GM18867 (cell line): ENCODE data around the gene GRIK5.
"Not testable (repeated sequence)": the region's sequence is repeated elsewhere in the genome, so short reads cannot be mapped to it uniquely, and the experiment has no call there.

Source experiments
- ATAC-seq: cut with Tn5 transposase; IDR thresholded peaks from one replicate; pipeline ENCODE4 v1.9.1; 2021; ENCODE audit warnings: mild to moderate bottlenecking, moderate library complexity; ENCODE audit not compliant: unreplicated experiment

The GRIK5 gene

DNA sequence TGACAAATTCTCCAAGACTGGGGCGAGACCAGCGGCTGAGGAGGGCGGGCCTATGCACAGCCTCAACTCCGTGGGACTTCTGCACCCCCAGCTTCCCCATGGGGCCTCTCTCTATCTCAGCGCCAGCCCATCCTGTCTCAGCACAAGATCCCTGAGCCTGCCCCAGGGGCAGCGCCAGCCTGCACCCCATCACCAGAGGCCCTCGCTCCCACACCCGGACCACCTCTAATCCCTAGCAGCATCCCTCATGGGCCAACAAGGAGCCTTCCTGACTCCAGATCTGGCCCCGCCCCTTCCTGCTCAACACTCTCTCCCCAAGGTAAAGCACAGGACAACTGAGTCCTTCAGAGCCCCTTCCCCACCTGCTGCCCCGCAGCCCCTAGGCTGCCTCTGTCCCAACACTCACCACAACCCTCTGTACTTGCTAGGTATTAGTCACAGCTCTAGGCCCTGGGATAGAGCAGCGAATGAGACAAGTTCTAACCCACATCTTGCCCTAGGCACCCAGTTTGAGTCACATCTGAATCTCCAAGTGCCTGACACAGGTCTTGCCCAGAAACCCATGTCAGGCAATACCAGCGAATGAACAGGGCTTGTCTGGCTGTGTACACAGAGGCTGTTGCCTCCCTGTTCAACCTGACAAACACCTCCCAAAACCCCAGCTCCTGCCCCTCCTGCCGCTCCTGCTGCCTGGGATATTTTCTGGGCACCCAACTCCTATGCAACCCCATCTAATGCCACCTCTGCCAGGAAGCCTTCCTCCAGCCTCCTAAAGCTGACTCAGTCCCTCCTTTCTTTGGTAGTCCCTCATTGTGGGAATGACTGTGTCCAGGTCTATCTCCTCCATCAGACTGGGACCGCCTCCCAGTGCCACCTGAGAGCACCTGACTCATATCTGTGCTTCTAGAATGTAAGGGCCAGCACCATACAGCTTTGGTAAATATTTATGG is 18.6 kb downstream of the GRIK5 start:
- ATAC-seq: no peak

DNA sequence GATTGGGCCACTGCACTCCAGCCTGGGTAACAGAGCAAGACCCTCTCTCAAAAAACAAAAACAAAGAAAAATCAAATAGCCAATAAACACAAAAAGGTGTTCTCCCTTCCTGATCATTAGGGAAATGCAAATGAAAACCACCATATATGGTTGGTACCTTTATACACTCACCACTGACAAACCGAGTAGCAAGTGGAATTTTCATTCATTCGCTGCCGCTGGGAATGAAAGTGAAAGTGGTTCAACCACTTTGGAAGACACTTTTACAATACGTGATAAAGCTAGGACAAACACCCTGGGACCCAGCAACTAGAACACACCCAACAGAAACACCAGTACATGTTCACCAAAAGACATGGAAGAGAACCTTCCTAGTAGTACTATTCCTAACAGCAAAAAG is 21.0 kb downstream of the GRIK5 start:
- no peak for ATAC-seq

DNA sequence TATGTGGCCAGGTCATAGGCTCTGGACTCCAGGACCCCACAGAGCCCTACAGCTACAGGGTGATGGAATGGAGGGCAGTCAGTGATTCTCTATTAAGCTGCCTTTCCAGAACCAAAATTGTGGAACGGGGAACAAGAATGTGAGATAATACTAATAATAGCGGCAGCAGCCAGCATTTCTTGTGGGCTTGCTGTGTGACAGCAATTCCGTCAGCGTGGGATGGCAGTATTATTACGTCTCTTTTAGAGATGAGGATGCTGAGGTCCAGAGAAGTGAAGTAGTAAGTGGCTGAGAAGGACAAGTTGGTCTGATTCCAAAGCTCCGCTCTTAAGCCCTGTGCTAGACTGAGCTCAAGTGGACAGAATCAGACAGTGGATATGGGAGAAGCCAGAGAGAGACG is 24.4 kb downstream of the GRIK5 start:
- no peak for ATAC-seq

DNA sequence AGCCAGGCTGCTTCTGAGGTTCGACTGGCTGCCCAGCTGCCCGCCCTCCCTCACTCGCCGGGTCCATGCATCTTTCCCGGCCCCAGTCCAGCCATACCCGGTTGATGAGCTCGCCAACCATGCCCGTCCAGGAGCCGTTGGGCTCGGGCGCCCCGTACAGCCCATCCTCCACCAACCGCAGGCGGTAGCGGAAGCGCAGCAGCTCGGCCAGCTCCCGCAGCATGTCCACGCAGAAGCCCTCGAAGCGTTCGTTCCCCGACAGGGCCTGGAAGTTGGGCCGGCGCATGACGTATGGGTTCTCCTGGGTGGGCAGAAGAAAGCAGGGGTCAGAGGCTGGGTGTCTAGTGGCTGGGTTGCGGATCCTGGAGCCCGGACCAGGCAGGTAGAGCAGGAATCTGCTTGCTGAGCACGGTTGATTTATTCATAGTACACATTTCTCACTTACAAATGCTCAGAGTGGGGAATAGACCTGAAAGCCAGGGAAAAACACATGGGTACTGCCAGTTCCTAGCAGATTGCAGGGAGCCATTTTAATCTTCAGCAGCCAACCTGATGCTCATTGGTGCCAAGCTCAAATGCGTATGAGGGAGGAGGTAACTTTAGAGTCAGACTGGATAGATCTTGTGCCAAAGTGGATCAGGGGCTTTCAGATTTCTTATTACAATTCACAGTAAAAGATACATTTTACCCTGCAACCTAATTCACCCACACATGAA is 27.4 kb downstream of the GRIK5 start:
- no peak for ATAC-seq

DNA sequence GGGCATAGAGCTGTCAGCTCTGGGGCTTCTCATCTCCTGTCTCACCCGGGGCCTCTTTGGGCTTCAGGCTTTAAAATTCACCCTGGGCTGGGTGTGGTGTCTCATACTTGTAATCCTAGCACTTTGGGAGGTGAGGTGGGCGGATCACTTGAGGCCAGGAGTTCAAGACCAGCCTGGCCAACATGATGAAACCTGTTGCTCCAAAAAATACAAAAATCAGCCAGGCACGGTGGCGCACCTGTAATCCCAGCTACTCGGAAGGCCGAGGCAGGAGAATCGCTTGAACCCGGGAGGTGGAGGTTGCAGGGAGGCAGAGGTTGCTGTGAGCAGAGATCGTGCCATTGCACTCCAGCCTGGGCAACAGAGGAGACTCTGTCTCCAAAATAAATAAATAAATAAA is 29.5 kb downstream of the GRIK5 start:
- not testable (repeated sequence) for ATAC-seq

DNA sequence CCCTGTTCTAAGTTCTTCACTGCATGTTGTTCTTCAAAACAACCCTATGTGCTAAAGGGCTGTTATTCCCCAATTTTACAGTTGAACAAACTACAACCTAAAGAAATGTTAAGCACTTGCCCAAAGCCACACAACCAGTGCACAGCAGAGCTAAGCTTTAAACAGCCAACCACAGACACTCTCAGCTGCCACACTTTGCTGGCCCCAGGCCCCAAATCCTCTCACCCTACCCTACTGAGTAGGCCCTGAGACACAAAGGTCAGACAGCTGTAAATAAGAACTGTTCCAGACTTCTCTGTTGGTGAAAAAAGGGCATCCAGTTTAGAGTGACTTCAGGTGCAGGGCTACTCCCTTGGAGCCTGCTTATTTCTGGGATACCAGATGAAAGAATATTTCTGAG is 30.0 kb downstream of the GRIK5 start:
- no peak for ATAC-seq

DNA sequence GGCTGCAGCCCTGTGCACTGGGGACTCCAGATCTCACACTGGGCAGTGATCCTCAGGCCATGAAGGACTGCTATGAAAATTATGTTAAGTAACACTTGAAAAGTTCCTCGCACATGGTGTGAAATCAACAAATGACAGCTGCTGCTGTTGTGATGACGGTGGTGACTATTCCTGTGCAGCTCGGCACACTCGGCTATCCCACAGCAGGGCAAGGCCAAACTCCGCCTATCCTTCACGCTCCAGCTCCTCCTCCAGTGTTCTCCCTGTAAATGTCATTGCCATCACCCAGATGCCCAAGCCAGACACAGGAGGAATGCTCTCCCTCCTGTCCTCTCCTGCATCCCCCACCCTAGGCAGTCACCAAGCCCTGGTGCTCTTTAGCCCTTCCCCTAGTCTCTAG is 31.3 kb downstream of the GRIK5 start:
- no peak for ATAC-seq

DNA sequence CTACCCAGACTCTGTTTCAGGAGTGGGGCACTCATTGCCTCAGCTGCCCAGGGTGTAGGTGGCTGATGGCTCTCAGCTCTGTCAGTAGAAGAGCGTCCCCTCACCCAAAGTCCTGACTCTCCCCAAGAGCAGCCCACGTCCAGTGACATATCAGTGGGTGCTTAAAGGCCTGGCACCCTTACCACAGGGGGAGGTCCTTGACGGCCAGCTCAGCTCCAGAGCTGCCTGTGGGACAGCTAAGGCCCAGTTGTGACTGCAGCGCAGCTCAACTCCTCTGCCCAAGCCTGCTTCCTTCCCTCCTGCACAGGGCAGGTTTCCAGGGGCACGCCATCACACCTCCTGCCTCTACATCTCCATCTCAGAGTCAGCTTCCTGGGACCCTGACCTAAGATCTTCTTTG is 32.4 kb downstream of the GRIK5 start:
- no peak for ATAC-seq

DNA sequence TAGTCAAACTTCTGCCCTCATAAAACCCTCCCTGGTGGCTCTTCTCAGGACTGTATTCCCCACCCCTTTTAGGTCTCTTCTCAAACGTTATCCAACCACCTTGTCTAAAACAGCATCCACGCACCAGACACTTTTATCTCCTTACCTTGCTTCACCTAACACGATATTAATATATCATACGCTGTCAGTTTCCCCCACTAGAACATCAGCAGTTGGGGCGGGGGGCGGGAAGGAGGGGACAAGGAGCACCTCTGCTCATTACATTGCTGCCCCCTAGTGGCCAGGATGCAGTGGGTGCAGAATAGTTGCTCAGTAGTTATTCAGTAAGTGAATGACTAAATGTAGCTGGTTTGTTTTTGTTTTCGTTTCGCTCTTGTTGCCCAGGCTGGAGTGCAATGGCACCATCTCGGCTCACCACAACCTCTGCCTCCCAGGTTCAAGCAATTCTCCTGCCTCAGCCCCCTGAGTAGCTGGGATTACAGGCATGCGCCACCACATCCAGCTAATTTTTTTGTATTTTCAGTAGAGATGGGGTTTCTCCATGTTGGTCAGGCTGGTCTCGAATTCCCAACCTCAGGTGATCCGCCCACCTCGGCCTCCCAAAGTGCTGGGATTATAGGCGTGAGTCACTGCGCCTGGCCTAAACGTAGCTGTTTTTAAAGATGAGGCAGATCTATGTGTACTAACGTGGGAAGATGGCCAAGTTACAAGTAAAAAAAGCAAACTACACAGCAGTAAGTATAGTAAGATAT is 35.2 kb downstream of the GRIK5 start:
- not testable (repeated sequence) for ATAC-seq

DNA sequence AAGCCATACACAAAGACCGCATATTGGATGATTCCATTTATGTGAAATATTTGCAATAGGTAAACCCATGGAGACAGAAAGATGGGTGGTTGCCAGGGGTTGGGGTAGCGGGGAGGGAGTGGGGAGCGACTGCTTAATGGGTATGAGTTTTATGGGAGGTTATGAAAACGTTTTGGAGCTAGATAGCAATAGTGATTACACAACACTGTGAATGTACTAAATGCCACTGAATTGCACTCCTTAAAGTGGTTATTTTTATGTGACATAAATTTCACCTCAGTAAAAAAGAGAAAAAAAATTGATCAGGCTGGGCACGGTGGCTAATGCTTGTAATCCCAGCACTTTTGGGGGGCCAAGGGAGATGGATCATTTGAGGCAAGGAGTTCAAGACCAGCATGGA is 36.6 kb downstream of the GRIK5 start:
- no peak for ATAC-seq

DNA sequence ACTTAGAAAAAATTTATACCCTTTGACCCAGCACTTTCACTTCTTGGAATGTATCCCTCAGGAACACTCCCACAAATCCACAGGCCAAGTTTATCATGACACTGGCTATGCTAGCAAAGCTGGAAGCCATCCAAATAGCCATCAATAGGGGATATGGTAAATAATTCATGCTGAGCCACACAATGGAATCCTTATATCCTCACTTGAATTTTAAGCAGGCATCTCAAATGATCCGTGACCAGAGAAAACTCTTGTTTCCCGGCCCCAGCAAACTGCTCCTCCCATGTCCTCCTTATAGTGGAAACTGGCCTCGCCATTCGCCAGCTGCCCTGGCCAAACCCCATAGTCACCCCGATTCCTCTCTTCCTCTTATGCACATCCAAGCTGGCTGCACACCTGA is 37.6 kb downstream of the GRIK5 start:
- no peak for ATAC-seq

DNA sequence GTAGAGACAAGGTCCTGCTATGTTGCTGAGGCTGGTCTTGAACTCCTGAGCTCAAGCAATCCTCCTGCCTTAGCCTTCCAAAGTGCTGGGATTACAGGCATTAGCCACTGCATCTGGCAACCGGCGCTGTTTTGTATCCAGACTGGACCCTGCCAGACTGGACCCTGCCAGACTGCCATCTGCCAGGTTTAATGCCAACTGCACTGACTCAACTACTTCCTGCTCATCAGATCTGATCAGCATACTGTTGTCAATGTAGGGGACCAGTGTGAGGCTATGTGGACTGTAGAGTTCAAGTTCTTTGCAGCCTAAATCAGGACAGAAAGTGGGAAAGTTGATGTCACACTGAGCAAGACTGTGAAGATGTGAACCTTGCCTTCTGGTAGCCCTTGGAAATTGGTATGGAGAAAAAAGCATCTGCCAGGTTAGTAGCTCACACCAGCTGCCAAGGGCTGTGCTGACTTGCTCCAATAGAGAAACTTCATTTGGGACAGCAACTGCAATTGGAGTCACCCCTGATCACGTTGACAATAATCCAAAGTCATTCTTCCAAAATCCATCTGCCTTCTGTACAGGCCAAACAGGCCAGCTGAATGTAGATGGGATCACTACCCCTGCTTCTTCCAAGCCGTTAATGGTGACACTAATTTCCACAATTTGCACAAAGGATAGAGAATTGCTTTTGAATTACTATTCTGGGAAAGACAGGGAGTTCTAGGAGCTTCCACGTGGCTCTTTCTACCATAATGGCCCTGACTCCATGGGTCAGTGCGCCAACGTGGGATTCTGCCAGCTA is 39.2 kb downstream of the GRIK5 start:
- ATAC-seq: no peak

DNA sequence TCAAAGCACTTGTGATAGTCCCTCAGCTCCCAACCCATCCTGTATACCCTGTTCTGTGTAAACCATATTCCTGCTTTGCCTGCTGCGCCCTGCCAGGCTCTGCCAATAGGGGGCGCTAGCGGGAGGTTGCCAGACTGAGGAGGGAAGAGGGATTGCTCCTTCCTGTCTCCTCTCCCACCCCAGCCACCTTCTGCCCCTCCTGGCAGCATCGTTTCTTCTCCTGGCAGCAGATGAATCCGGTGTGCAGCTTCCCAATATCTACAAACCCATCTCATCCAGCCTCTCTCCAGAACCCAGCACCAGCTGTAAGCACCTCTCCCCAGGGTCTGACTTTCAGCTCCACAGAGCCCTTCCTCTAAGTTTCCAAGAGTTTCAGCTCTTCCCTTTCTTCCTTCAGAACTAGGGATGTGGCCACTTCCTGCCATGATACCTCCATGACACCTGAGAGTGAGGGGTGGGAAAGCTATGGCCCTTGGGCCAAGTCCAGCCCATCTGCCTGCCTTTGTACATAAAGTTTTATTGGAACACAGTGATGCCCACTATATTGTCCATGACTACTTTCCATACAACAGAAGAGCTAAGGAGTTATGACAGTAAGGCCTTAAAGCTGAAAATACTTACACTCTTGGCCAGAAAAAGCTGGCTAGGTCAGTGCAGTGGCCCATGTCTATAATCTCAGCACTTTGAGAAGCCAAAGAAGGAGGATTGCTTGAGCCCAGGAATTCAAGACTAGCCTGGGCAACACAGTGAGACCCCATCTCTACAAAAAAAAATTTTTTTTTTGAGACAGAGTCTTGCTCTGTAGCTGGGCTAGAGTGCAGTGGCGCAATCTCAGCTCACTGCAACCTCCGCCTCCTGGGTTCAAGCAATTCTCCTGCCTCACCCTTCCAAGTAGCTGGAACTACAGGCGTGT is 41.4 kb downstream of the GRIK5 start:
- ATAC-seq: no peak

DNA sequence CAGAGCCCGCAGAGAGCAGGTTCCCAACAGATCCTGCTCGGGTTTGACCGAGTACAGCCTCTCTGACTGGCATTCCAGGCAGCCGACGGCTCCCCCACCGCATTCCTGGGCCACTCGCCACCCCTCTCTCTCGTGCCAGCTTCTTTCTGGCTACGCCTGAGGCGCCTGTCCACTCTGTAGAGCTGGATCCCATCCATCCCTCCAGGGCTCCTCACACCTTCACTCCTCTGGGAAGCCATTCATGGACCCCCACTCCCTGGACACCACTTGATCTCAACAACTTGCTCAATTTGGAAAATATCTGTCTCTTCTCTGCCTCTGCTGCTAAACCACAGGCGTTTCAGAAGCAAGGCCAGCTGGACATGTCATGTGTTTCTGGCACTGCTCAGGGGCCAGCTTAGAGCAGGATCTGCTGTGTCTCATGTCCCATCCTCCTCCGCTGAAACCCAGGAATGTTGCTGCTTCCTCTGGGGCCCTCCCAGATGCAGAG is 45.3 kb downstream of the GRIK5 start:
- no peak for ATAC-seq

DNA sequence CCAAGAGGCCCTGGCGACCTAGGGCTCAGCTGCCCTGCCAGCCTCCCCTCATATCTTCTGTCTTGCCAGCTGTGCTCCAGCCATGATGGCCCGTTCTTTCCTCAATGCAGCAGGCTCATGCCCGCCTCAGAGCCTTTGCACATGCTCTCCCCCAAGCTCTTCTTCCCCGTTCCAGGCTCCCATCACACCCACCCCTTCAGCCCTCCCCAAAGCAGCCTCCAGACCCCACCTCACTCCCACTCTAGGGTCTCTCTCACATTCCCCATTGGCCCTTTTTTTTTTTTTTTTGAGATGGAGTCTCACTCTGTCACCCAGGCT is 46.1 kb downstream of the GRIK5 start:
- no peak for ATAC-seq

DNA sequence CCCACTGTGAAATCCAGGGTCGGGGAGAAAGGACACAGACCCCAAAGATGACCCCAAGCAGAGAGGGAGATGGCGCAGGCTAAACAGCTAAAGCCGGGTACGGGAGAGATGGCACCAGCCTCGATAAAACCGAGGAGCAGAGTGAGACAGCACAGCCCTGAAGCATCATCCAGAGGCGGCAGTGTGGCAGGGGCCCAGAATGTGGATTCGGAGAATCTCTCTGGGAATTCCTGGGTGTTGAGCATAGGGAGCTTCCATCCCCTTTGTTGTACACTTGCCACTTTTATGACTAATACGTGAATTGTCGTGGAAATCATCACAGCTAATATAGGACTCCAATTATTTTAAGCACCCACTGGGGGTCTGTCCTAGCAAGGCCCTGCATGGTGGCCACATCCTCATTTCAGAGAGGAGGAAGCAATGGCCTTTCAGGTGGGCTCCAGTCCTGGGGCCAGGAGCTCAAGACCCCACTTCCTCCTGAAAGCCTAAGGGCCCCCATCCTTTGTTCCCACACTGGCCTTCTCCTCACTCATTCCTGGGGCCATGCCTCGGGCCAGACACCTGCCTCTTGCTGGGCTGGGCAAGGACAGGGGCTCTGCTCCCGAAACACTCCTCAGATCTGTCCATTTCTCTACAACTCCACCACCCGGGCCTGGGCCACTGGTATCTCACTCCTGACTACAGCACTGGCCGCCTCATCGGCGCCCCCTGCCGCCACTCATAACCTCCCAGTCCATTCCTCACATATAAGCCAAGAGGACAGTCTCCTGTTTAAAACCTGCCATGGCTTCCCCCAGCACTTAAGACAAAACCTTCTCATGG is 46.7 kb downstream of the GRIK5 start:
- no peak for ATAC-seq

DNA sequence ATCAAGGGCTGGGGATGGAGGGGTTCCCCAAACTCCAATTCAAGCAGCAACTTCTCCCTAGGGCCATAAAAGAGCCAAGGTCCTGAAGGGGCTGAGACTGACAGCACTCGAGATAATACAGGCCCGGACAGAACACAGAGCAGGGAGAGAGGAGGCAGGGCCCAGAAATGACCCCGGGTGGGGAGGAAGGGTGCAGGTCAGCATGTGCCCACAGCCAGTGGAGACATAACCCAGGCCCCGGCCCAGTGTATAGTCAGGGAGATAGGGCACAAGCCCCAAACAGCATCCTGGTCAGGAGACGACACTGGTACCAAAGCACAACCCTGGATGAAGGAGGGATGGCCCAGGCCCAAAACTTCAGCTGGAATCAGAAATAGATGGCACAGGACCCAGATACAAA is 47.4 kb downstream of the GRIK5 start:
- no peak for ATAC-seq

DNA sequence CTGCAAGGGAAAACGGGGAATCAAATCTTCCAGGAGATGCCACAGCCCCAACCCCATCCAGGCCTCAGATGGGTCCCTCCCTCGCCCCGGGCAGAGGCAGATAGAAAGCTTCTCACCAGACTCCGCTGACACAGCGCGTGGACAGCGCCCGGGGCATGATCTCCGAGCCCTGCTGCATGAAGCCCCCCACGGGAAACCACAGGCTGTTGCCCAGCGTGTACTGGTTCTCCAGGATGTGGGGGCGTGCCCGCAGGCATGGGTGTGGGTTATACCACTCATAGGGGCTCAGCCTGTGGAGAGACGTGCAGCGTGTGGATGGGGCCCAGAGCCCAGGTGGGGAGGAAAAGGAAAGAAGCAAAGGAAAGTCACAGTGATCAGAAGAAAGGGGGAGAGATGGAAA is 48.8 kb downstream of the GRIK5 start:
- ATAC-seq: no peak
